ENCODE results near the gene COL4A2.

GRCh38 chr13:110298505-110299282 is 8.4 kb upstream of the COL4A2 start:
- TF ChIP-seq REST (IDR thresholded peaks at IDR 0.05) (no peak), CTCF (IDR thresholded peaks at IDR 0.05; ENCODE audit: low read depth, low read length, missing input control) (no peak), YY1 (IDR thresholded peaks at IDR 0.05) (no peak), SP1 (IDR thresholded peaks at IDR 0.05) (no peak), RAD21 (IDR thresholded peaks at IDR 0.05) (no peak), TAF1 (conservative IDR thresholded peaks at IDR 0.05) (no peak), EGR1 (IDR thresholded peaks at IDR 0.05; ENCODE audit: low read depth in 2 of 2) (no peak), ZBTB33 (IDR thresholded peaks at IDR 0.05) (no peak)

All from liver (tissue), 3 donors.